PFSK-1 (cell line): ENCODE data around the gene KIF17.

Experiments
- FOXP2 ChIP-seq: optimal IDR thresholded peaks from 2 replicates; pipeline ENCODE3; 2011; ENCODE audit warnings: borderline replicate concordance, control low read depth, inconsistent platforms; ENCODE audit not compliant: insufficient read depth; ENCODE audit errors: extremely low read length, extremely low read depth
- POLR2AphosphoS5 ChIP-seq: IDR thresholded peaks from 2 replicates; pipeline ENCODE4 v1.6.1; 2012; ENCODE audit warnings: low read depth, mild to moderate bottlenecking, control low read depth, low read length, moderate library complexity
- SIN3A ChIP-seq: IDR thresholded peaks from 2 replicates; pipeline ENCODE4 v1.6.1; 2012; ENCODE audit warnings: mild to moderate bottlenecking, low read length, moderate library complexity, borderline replicate concordance; ENCODE audit not compliant: insufficient read depth
- TAF1 ChIP-seq: IDR thresholded peaks from 2 replicates; pipeline ENCODE4 v1.6.1; 2012; ENCODE audit warnings: low read length, control low read depth, borderline replicate concordance; ENCODE audit not compliant: insufficient read depth
- TF ChIP-seq, protein P1 (sequence below), 2 experiments: IDR thresholded peaks; 2 replicates each; pipeline versions ENCODE4 v1.6.1 to v1.8.0; 2011 to 2012; ENCODE audit warnings: low read depth in 2 of 2, low read length in 2 of 2, control low read depth in 1 of 2, inconsistent platforms in 1 of 2, mild to moderate bottlenecking in 1 of 2, moderate library complexity in 1 of 2; ENCODE audit not compliant: insufficient read depth in 1 of 2

The KIF17 gene

GRCh38 chr1:20632386-20632785 is 85.4 kb downstream of the KIF17 start:
- TF ChIP-seq, protein P1, sequence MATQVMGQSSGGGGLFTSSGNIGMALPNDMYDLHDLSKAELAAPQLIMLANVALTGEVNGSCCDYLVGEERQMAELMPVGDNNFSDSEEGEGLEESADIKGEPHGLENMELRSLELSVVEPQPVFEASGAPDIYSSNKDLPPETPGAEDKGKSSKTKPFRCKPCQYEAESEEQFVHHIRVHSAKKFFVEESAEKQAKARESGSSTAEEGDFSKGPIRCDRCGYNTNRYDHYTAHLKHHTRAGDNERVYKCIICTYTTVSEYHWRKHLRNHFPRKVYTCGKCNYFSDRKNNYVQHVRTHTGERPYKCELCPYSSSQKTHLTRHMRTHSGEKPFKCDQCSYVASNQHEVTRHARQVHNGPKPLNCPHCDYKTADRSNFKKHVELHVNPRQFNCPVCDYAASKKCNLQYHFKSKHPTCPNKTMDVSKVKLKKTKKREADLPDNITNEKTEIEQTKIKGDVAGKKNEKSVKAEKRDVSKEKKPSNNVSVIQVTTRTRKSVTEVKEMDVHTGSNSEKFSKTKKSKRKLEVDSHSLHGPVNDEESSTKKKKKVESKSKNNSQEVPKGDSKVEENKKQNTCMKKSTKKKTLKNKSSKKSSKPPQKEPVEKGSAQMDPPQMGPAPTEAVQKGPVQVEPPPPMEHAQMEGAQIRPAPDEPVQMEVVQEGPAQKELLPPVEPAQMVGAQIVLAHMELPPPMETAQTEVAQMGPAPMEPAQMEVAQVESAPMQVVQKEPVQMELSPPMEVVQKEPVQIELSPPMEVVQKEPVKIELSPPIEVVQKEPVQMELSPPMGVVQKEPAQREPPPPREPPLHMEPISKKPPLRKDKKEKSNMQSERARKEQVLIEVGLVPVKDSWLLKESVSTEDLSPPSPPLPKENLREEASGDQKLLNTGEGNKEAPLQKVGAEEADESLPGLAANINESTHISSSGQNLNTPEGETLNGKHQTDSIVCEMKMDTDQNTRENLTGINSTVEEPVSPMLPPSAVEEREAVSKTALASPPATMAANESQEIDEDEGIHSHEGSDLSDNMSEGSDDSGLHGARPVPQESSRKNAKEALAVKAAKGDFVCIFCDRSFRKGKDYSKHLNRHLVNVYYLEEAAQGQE (IDR thresholded peaks at IDR 0.05; ENCODE audit: insufficient read depth in 1 of 2, low read depth in 2 of 2, low read length in 2 of 2) = no peak
- TF ChIP-seq POLR2AphosphoS5 = no peak
- no peak for TF ChIP-seq SIN3A
- TF ChIP-seq TAF1 = no peak
- no peak for TF ChIP-seq FOXP2

GRCh38 chr1:20630729-20631128 is 87.1 kb downstream of the KIF17 start:
- TF ChIP-seq POLR2AphosphoS5 = no peak
- no peak for TF ChIP-seq TAF1
- TF ChIP-seq FOXP2 = no peak
- TF ChIP-seq, protein P1 (IDR thresholded peaks at IDR 0.05; ENCODE audit: insufficient read depth in 1 of 2, low read depth in 2 of 2, low read length in 2 of 2) = no peak
- TF ChIP-seq SIN3A = no peak

GRCh38 chr1:20626524-20626923 is 91.3 kb downstream of the KIF17 start:
- TF ChIP-seq FOXP2 (no peak), SIN3A (no peak), POLR2AphosphoS5 (no peak), TAF1 (no peak)
- TF ChIP-seq, protein P1 (IDR thresholded peaks at IDR 0.05; ENCODE audit: insufficient read depth in 1 of 2, low read depth in 2 of 2, low read length in 2 of 2) = no peak

- TF ChIP-seq SIN3A (no peak), POLR2AphosphoS5 (no peak), FOXP2 (no peak), TAF1 (no peak)
- TF ChIP-seq, protein P1 (IDR thresholded peaks at IDR 0.05; ENCODE audit: insufficient read depth in 1 of 2, low read depth in 2 of 2, low read length in 2 of 2) = no peak
Measured at GRCh38 chr1:20626098-20626427, 91.7 kb downstream of the KIF17 start.

GRCh38 chr1:20625176-20626097 is 92.4 kb downstream of the KIF17 start:
- TF ChIP-seq POLR2AphosphoS5 (no peak), FOXP2 (no peak), SIN3A (no peak), TAF1 (no peak)
- TF ChIP-seq, protein P1 (IDR thresholded peaks at IDR 0.05; ENCODE audit: insufficient read depth in 1 of 2, low read depth in 2 of 2, low read length in 2 of 2) = no peak
